HG03378 (cell line): ENCODE measurements around the gene MIER1.

ENCODE experiments used
- ATAC-seq: cut with Tn5 transposase; IDR thresholded peaks from one replicate; pipeline ENCODE4 v1.9.1; 2021; ENCODE audit warnings: mild to moderate bottlenecking, moderate library complexity; ENCODE audit not compliant: unreplicated experiment

MIER1 gene

GRCh38 chr1:66996018-66996682, 71.4 kb downstream of the MIER1 start:
- ATAC-seq: peak; percentile 66

GRCh38 chr1:66998972-66999371, 74.2 kb downstream of the MIER1 start:
- ATAC-seq: no peak

GRCh38 chr1:66999640-67000400, 75.0 kb downstream of the MIER1 start:
- no peak for ATAC-seq

- no peak for ATAC-seq
Measured at GRCh38 chr1:67001682-67002425, 77.1 kb downstream of the MIER1 start.

GRCh38 chr1:67004176-67004575, 79.4 kb downstream of the MIER1 start:
- no peak for ATAC-seq

- no peak for ATAC-seq
Measured at GRCh38 chr1:67005068-67005467, 80.3 kb downstream of the MIER1 start.

GRCh38 chr1:67009792-67010191, 85.0 kb downstream of the MIER1 start:
- no peak for ATAC-seq

- peak; percentile 51 for ATAC-seq
Measured at GRCh38 chr1:67013573-67013972, 88.8 kb downstream of the MIER1 start.

GRCh38 chr1:67018574-67018973, 93.8 kb downstream of the MIER1 start:
- ATAC-seq: no peak

GRCh38 chr1:67019121-67019520, 94.3 kb downstream of the MIER1 start:
- ATAC-seq: no peak

GRCh38 chr1:67019600-67020136, 94.9 kb downstream of the MIER1 start:
- no peak for ATAC-seq

- no peak for ATAC-seq
Measured at GRCh38 chr1:67020304-67020703, 95.5 kb downstream of the MIER1 start.

- ATAC-seq: no peak
Measured at GRCh38 chr1:67020765-67021164, 96.0 kb downstream of the MIER1 start.

- no peak for ATAC-seq
Measured at GRCh38 chr1:67029472-67029871, 104.7 kb downstream of the MIER1 start.

- no peak for ATAC-seq
Measured at GRCh38 chr1:67031121-67031858, 106.5 kb downstream of the MIER1 start.

- ATAC-seq: no peak
Measured at GRCh38 chr1:67031859-67032247, 107.1 kb downstream of the MIER1 start.
